HL-60 (cell line): ENCODE data around the gene BBIP1.

Source experiments
- DNase-seq, 2 experiments: peaks; one replicate each; pipeline ENCODE4 v3.0.0-alpha.2; 2010 to 2020; ENCODE audit warnings: low read depth in 1 of 2, low spot score in 1 of 2
- H3K27ac ChIP-seq: fragments of 250-450 bp; sonication (Bioruptor Pico); replicated peaks from 2 replicates; pipeline ENCODE4 v1.5.1; 2020; ENCODE audit warnings: mild to moderate bottlenecking, moderate library complexity
- H3K27me3 ChIP-seq: fragments of 250-450 bp; sonication (Bioruptor Pico); 2 replicates; pipeline ENCODE4 v1.5.1; 2021; ENCODE audit warnings: mild to moderate bottlenecking, moderate library complexity; ENCODE audit not compliant: insufficient read depth, poor library complexity, severe bottlenecking
- H3K4me3 ChIP-seq: replicated peaks from 2 replicates; pipeline ENCODE4 v1.5.1; 2011; ENCODE audit warnings: mild to moderate bottlenecking, control low read depth, low read length; ENCODE audit not compliant: insufficient read depth
- GABPA ChIP-seq: IDR thresholded peaks from 2 replicates; pipeline ENCODE4 v1.6.1; 2012; ENCODE audit warnings: low read depth
- POLR2AphosphoS5 ChIP-seq: IDR thresholded peaks from 2 replicates; pipeline ENCODE4 v1.6.1; 2012; ENCODE audit warnings: low read depth
- SPI1 ChIP-seq: IDR thresholded peaks from 2 replicates; pipeline ENCODE4 v1.6.1; 2012; ENCODE audit warnings: low read depth, mild to moderate bottlenecking, borderline replicate concordance
- TF ChIP-seq, protein P1 (sequence below): IDR thresholded peaks from one replicate; pipeline ENCODE4 v1.5.1; 2011; ENCODE audit warnings: low read length, control low read depth, inconsistent platforms; ENCODE audit not compliant: insufficient read depth
- TF ChIP-seq, protein P2 (sequence below): IDR thresholded peaks from 2 replicates; pipeline ENCODE4 v1.6.1; 2012; ENCODE audit warnings: low read depth; ENCODE audit not compliant: insufficient replicate concordance

The BBIP1 gene

DNA sequence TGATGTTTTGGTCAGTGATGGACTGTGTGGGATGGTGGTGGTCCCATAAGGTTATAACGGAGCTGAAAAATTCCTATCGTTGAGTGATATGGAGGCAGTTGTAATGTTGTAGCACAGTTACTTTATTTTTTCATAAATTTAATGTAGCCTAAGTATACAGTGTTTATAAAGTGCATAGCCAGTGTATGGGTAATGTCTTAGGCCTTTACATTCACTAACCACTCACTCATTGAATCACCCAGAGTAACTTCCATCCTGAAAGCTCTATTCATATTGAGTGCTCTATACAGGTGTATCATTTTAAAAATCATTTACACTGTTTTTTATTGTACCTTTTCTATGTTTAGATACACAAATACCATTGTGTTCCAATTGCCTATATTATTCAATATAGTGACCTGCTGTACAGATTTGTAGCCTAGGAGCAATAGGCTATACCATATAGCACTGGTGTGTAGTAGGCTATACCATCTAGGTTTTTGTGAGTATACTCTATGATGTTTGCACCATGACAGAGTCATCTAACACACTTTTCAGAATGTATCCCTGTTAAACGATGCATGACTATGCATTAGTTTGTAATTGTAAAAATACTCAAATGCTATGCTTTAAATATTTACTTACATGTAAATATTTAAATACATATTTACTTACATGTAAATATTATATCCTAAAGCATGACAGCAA is 26.2 kb downstream of the BBIP1 start:
- no peaks in the 10 kb centered on the region for H3K27me3 ChIP-seq
- TF ChIP-seq POLR2AphosphoS5 (no peak), GABPA (no peak), SPI1 (no peak)
- TF ChIP-seq, protein P1, sequence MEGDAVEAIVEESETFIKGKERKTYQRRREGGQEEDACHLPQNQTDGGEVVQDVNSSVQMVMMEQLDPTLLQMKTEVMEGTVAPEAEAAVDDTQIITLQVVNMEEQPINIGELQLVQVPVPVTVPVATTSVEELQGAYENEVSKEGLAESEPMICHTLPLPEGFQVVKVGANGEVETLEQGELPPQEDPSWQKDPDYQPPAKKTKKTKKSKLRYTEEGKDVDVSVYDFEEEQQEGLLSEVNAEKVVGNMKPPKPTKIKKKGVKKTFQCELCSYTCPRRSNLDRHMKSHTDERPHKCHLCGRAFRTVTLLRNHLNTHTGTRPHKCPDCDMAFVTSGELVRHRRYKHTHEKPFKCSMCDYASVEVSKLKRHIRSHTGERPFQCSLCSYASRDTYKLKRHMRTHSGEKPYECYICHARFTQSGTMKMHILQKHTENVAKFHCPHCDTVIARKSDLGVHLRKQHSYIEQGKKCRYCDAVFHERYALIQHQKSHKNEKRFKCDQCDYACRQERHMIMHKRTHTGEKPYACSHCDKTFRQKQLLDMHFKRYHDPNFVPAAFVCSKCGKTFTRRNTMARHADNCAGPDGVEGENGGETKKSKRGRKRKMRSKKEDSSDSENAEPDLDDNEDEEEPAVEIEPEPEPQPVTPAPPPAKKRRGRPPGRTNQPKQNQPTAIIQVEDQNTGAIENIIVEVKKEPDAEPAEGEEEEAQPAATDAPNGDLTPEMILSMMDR: no peak
- TF ChIP-seq, protein P2, sequence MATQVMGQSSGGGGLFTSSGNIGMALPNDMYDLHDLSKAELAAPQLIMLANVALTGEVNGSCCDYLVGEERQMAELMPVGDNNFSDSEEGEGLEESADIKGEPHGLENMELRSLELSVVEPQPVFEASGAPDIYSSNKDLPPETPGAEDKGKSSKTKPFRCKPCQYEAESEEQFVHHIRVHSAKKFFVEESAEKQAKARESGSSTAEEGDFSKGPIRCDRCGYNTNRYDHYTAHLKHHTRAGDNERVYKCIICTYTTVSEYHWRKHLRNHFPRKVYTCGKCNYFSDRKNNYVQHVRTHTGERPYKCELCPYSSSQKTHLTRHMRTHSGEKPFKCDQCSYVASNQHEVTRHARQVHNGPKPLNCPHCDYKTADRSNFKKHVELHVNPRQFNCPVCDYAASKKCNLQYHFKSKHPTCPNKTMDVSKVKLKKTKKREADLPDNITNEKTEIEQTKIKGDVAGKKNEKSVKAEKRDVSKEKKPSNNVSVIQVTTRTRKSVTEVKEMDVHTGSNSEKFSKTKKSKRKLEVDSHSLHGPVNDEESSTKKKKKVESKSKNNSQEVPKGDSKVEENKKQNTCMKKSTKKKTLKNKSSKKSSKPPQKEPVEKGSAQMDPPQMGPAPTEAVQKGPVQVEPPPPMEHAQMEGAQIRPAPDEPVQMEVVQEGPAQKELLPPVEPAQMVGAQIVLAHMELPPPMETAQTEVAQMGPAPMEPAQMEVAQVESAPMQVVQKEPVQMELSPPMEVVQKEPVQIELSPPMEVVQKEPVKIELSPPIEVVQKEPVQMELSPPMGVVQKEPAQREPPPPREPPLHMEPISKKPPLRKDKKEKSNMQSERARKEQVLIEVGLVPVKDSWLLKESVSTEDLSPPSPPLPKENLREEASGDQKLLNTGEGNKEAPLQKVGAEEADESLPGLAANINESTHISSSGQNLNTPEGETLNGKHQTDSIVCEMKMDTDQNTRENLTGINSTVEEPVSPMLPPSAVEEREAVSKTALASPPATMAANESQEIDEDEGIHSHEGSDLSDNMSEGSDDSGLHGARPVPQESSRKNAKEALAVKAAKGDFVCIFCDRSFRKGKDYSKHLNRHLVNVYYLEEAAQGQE: no peak
- no peak overlapping the region for H3K27ac ChIP-seq
- no peak for DNase-seq
- H3K4me3 ChIP-seq: no peak overlapping the region

DNA sequence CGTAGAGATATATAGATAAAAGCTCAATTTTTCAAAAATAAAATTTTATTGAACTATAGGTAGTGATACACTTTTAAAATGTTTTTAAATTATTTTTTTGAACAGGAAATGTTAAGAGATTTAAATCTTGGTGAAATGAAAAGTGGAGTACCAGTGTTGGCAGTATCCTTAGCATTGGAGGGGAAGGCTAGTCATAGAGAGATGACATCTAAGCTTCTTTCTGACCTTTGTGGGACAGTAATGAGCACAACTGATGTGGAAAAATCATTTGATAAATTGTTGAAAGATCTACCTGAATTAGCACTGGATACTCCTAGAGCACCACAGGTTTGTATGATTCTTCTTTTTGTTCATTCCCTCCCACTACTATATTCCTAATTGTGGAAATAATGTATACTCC is 31.4 kb downstream of the BBIP1 start:
- DNase-seq: no peak
- no peak overlapping the region for H3K4me3 ChIP-seq
- H3K27me3 ChIP-seq: no peaks in the 10 kb centered on the region
- TF ChIP-seq, protein P1: no peak
- no peak for TF ChIP-seq GABPA
- no peak for TF ChIP-seq POLR2AphosphoS5
- TF ChIP-seq SPI1: no peak
- H3K27ac ChIP-seq: no peak overlapping the region

DNA sequence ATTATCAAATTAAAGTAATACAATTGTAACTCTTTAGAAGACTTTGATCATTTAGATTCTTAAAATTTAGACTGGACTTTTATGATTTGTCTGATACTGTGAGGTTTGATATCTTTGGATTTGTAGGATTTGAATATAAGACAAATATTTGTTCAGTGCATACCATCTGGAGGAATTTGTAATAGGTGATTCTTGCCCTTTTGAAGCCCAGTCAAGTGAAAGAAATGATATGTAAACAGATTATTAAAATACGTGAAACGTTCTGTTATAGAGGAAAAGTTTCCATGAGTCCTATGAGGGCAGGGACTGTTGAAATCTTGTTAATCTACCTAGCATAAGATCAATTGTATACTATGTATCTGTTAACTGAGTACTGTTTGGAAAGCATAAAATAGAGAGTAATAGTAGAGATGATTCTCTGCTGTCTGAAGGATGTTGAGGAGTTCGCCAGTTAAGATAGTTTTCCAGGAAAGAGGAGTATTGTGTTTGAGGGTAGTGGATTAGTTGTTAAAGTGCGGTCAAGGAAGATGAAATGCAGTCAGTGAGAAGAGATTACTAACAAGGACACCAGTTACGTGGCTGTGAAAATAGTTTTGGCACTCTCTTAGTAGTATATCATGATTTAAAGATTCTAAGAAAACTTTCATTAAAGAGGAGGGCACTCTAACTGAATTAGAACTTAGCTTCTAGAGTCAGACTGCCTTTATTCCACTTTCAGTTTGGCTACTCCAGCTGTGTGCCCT is 32.9 kb downstream of the BBIP1 start:
- H3K4me3 ChIP-seq: no peak overlapping the region
- H3K27ac ChIP-seq: no peak overlapping the region
- no peak for DNase-seq
- H3K27me3 ChIP-seq: no peaks in the 10 kb centered on the region
- no peak for TF ChIP-seq SPI1
- no peak for TF ChIP-seq POLR2AphosphoS5
- TF ChIP-seq GABPA: no peak
- TF ChIP-seq, protein P1: no peak
- TF ChIP-seq, protein P2: no peak
